Ectodermal cell (in vitro differentiated cells): ENCODE data around the gene COBLL1.

ENCODE experiments used
- H3K27ac ChIP-seq: 2 replicates; pipeline ENCODE4 v1.7.0; 2013; ENCODE audit warnings: mild to moderate bottlenecking, low read depth, low read length; ENCODE audit not compliant: insufficient read depth, poor library complexity, severe bottlenecking
- H3K27me3 ChIP-seq: 2 replicates; pipeline ENCODE4 v1.7.0; 2013; ENCODE audit warnings: mild to moderate bottlenecking, low read length; ENCODE audit not compliant: insufficient read depth, control insufficient read depth, poor library complexity, severe bottlenecking
- H3K36me3 ChIP-seq: one replicate; pipeline ENCODE4 v1.7.0; 2013; ENCODE audit warnings: low read length; ENCODE audit not compliant: control insufficient read depth, insufficient read depth
- H3K4me1 ChIP-seq: one replicate; pipeline ENCODE4 v1.7.0; 2013; ENCODE audit warnings: low read length; ENCODE audit not compliant: control insufficient read depth, insufficient read depth
- H3K4me3 ChIP-seq: 2 replicates; pipeline ENCODE4 v1.7.0; 2013; ENCODE audit warnings: low read depth, low read length, control low read depth; ENCODE audit not compliant: insufficient read depth
- H3K9me3 ChIP-seq: 2 replicates; pipeline ENCODE4 v1.7.0; 2013; ENCODE audit warnings: mild to moderate bottlenecking, low read length, moderate library complexity; ENCODE audit not compliant: control insufficient read depth
- WGBS, 2 experiments: methylation state at CpG; one replicate each; pipeline ENCODE4 v1.1.7; 2013; ENCODE audit warnings: missing lambda C conversion rate in 2 of 2; 5-methylcytosine and 5-hydroxymethylcytosine counted together

Gene COBLL1

GRCh38 chr2:164669291-164669690 lies 172.3 kb downstream of the COBLL1 start:
- Histone ChIP-seq H3K4me3 (no peak overlapping the region), H3K27ac (no peak overlapping the region), H3K9me3 (no peaks in the 10 kb centered on the region), H3K4me1 (no peaks in the 10 kb centered on the region), H3K27me3 (no peaks in the 10 kb centered on the region), H3K36me3 (no peaks in the 10 kb centered on the region)

DNA sequence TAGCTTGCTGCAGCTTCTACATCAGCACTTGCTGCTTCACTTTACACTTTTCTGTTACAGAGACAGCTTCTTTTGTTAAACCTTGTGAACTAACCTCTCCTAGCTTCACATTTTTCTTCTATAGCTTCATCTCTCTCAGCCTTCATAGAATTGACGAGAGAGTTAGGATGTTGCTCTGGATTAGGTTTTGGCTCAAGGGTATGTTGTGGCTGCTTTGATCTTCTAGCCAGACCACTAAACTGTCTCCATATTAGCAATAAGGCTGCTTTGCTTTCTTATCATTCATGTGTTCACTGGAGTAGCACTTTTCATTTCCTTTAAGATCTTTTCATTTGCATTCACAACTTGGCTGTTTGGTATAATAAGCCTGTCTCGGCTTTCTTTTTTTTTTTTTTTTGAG lies 174.1 kb downstream of the COBLL1 start:
- Histone ChIP-seq H3K27ac (no peak overlapping the region), H3K4me3 (no peak overlapping the region), H3K4me1 (no peaks in the 10 kb centered on the region), H3K36me3 (no peaks in the 10 kb centered on the region), H3K27me3 (no peaks in the 10 kb centered on the region), H3K9me3 (no peaks in the 10 kb centered on the region)
- 96 to 100% methylated on average over 2 of the region's 2 CpGs for WGBS, 2 experiments

DNA sequence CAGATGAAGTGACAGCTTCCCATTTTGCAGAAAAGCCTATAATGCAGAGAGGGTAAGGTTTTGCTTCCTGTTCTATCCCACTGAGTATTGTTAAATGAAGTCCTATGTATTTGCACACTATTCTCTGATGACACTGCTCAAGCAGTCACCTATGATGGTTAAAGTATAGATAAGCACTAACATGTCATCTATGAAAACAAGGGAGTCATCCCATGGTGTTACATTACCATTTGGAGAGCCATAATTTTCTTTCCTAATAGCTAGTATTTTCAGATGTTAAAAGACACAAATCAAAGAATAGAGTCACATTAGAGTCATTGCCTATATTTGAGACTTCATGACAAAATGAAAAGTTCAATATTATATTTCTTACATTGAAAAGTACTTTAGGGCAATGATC lies 177.6 kb downstream of the COBLL1 start:
- Histone ChIP-seq H3K36me3 (no peaks in the 10 kb centered on the region), H3K4me1 (no peaks in the 10 kb centered on the region), H3K4me3 (no peak overlapping the region), H3K27ac (no peak overlapping the region), H3K9me3 (no peaks in the 10 kb centered on the region), H3K27me3 (no peaks in the 10 kb centered on the region)

GRCh38 chr2:164662868-164663631 lies 178.6 kb downstream of the COBLL1 start:
- no peak overlapping the region for H3K27ac ChIP-seq
- WGBS, 2 experiments: no CpG with 5 or more reads among the region's 1 CpG
- H3K4me1 ChIP-seq: no peaks in the 10 kb centered on the region
- H3K9me3 ChIP-seq: no peaks in the 10 kb centered on the region
- no peak overlapping the region for H3K4me3 ChIP-seq
- no peaks in the 10 kb centered on the region for H3K27me3 ChIP-seq
- H3K36me3 ChIP-seq: no peaks in the 10 kb centered on the region

- 85 to 94% methylated on average over 1 of the region's 1 CpG for WGBS, 2 experiments
- Histone ChIP-seq H3K27ac (no peak overlapping the region), H3K36me3 (no peaks in the 10 kb centered on the region), H3K27me3 (no peaks in the 10 kb centered on the region), H3K4me3 (no peak overlapping the region), H3K9me3 (no peaks in the 10 kb centered on the region), H3K4me1 (no peaks in the 10 kb centered on the region)
These were observed 179.6 kb downstream of the COBLL1 start for GRCh38 chr2:164662066-164662465.

DNA sequence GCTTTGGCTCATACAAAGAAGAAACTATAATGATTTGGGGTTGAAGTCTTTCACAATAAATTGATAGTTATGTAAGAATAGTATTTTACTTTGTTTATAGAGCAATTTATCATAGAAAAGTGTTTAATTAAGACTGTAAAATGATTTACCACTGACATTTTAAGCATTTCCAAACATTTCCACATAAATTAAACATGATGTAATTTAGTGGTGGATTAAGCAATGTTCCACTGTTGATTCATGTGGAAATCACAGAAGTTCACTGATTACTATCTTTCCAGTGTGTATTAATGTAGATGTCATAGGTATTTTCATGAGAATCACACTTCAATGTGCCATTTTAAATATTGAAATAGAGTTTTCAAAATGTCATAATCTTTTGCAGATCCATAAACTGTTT lies 180.3 kb downstream of the COBLL1 start:
- H3K27ac ChIP-seq: no peak overlapping the region
- H3K4me3 ChIP-seq: no peak overlapping the region

GRCh38 chr2:164657129-164657528 lies 184.5 kb downstream of the COBLL1 start:
- Histone ChIP-seq H3K4me3 (no peak overlapping the region), H3K27ac (no peak overlapping the region), H3K4me1 (no peaks in the 10 kb centered on the region), H3K9me3 (no peaks in the 10 kb centered on the region), H3K36me3 (no peaks in the 10 kb centered on the region), H3K27me3 (no peaks in the 10 kb centered on the region)
- 92 to 94% methylated on average over 1 to 2 of the region's 2 CpGs for WGBS, 2 experiments

More for the DNA sequence above, 180.3 kb downstream of the COBLL1 start:
- Histone ChIP-seq H3K9me3 (no peaks in the 10 kb centered on the region), H3K36me3 (no peaks in the 10 kb centered on the region), H3K4me1 (no peaks in the 10 kb centered on the region), H3K27me3 (no peaks in the 10 kb centered on the region)

GRCh38 chr2:164655750-164656149 lies 185.9 kb downstream of the COBLL1 start:
- Histone ChIP-seq H3K27ac (no peak overlapping the region), H3K4me1 (no peaks in the 10 kb centered on the region), H3K4me3 (no peak overlapping the region), H3K9me3 (no peaks in the 10 kb centered on the region), H3K27me3 (no peaks in the 10 kb centered on the region), H3K36me3 (no peaks in the 10 kb centered on the region)
- 91% methylated on average over 1 to 2 of the region's 2 CpGs for WGBS, 2 experiments

GRCh38 chr2:164655336-164655735 lies 186.3 kb downstream of the COBLL1 start:
- no peak overlapping the region for H3K4me3 ChIP-seq
- H3K4me1 ChIP-seq: no peaks in the 10 kb centered on the region
- no peak overlapping the region for H3K27ac ChIP-seq
- no peaks in the 10 kb centered on the region for H3K27me3 ChIP-seq
- no peaks in the 10 kb centered on the region for H3K9me3 ChIP-seq
- H3K36me3 ChIP-seq: no peaks in the 10 kb centered on the region

DNA sequence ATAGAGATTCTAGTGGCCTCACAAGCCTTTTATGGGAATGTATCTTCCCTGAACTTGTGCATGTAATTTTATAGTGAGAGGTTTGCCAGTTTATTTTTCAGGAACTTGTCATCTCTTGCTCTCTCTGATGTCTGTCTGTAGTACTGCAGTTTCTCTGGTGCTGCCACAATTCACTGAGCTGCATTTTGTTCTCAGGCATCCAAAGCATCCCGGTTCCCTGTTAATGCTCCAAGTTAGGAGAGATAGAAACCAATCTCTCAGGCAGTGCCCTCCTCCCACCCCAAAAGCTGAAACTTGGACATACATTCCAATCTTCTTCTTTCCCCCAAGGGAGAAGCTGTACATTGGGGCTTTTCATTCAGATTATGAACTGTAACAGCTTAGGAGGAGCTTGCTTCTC lies 190.3 kb downstream of the COBLL1 start:
- Histone ChIP-seq H3K27ac (no peak overlapping the region), H3K4me3 (no peak overlapping the region), H3K27me3 (no peaks in the 10 kb centered on the region), H3K36me3 (no peaks in the 10 kb centered on the region), H3K4me1 (no peaks in the 10 kb centered on the region), H3K9me3 (no peaks in the 10 kb centered on the region)
- WGBS, 2 experiments: 36 to 50% methylated on average over 1 of the region's 1 CpG
